DMS53 treated with DMSO at 0.1 percent for 48 hours (cell line): ENCODE data around the gene GVQW3.

Experiments used
- DNase-seq: peaks from one replicate; lab custom pipeline; 2025; ENCODE audit not compliant: unreplicated experiment; lab: John Stamatoyannopoulos, UW

GVQW3 gene

DNA sequence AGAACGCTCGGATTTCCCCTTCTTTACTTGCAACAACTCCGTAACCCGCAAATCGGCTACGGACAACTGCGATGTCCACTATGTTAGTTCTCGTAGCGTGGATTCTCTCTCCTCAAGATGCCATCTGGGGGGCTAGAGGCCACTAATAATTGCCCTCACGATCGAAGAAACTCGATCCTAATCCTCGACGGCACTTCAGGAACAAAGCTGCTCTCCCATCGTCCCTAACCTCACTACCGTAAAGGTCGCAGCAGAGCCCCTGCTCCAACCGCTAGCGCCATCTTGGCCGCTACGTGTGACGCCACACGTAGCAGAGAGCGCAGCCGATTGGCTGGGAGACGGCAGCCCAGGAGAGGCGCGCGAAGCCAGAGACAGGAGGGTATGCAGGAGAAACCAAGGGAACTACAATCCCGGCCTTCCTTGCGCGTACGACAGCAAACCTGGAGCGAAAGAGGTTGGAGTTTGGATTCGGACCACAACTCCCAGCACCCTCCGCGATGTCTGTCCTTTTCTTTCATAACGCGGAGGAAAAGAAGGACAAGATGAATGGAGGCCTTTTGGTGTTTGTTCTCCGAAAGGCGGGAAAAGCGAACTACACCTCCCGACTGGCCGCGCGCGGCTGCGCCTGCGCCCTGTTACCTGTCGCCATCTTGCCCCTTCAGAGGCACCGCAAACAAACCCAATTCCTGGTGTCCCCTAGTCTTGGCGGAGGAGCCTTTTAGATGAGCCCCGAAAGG lies 63.4 kb downstream of the GVQW3 start, which contains the start of gene EMSY:
TSS of gene EMSY (plus strand) at position 635 of the 737 bp plus-strand sequence. CDS start 1,921 bp downstream, outside the sequence.
- DNase-seq, result peak; percentile 100

DNA sequence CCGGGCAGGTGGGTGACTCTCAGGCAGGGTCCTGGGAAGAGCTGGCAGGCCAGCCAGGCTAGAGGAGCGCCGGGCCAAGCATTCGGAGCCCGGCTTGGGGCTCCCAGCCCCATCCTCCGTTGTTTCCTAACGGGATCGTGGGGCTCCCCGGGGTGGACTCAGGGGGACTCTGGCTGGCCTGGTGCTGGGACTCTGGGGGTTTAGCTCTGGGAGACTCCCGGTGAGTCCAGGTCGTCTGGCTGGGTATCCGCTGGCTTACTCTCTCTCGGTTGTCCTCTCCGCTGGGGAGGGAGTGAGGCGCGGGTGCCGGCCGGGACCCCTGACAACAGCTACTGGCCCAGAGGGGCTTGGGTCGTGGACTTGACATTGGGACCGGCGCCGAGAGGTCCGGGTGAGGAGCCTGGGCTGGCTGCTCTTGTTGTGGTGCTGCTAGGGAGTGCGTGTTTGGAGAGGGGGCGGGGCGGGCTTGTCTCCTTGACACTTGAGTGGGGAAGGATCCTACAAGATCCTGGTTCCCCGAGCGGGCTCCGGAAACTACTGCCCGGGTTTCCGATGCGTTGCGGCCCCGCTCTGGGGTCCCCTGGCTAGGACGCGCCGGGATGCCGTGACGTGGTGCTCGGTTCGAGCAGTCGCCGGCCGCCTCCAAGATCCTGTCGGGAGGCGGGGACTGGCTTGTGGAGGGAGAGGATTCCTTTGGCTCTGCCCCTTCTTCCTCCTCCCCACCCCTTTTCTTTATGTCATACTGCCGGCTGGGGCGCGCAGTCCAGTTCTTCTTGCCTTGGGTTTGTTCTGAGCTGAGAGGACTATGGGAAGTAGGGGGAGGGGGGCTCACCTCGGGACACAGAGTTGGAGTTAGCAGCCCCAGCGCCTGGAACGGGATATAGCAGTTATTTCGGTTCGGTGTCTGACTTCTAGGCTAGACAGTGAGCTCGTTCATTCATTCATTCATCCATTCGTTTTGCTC lies 64.3 kb downstream of the GVQW3 start:
- DNase-seq, result peak; percentile 92

- no peak for DNase-seq
Measured at GRCh38 chr11:76448506-76448905, 67.4 kb downstream of the GVQW3 start.

GRCh38 chr11:76453248-76453647 lies 72.1 kb downstream of the GVQW3 start:
- no peak for DNase-seq

DNA sequence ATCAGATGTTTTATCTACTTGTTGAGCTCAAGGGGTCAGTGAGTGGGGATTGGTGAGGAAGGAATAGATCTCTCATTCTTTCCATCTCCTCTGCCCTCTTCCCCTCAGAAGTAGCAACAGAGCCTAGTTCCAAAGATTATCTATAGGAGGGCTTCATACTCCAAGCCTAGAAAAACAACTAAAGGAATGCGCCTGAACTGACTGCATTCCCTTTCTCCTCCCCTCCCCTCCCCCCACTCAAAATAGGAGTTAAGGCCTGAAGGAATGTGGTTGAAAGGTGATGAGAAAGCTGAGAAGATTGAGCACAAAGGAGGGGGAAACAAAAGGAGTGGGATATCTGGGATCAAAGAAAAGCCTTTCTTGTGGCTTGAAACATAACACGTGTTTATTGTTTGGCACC lies 74.2 kb downstream of the GVQW3 start:
- DNase-seq, result no peak

DNA sequence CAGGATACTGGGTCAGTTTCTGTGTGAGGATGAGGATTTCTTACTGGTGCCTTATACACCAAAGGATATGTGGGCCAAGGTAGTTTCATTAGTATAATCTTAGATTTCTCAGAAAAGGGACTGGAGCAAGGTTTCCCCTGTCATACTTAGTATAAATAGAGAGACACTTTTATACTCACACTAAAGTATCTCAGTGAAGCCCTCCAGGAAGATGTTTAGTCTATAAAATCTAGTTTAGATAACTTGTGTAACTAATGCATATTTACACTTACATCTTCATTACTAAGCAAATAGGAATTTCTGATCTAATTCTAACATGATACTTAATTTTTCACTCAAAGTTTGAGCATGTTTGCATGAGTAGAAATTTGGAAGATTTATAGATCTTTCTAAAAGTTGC lies 74.8 kb downstream of the GVQW3 start:
- DNase-seq, result no peak

- DNase-seq, result no peak
Measured at GRCh38 chr11:76456571-76456970, 75.4 kb downstream of the GVQW3 start.
